Lower lobe of right lung (tissue), 2 donors: ENCODE data around the gene RGS11. TPM values are rescaled to one million over a fixed set of nuclear protein-coding genes. Genes with fewer than 3 reads are reported as not detected.
"Not testable (repeated sequence)": the region's sequence is repeated elsewhere in the genome, so short reads cannot be mapped to it uniquely, and the experiment has no call there.

Source experiments
- ATAC-seq, 2 donors: fragments of 200-7000 bp; cut with Tn5 transposase; one replicate each; pipeline ENCODE4 v1.9.1; 2020 to 2022; ENCODE audit warnings: mild to moderate bottlenecking in 2 of 2, moderate library complexity in 2 of 2
- DNase-seq: peaks from one replicate; pipeline ENCODE4 v3.0.0-alpha.2; 2020
- H3K27ac ChIP-seq: fragments of 200-600 bp; one replicate; pipeline ENCODE4 v1.8.0; 2022
- H3K27me3 ChIP-seq: fragments of 200-600 bp; one replicate; pipeline ENCODE4 v1.8.0; 2022; ENCODE audit warnings: low read depth
- H3K36me3 ChIP-seq: fragments of 200-600 bp; one replicate; pipeline ENCODE4 v1.8.0; 2022; ENCODE audit warnings: mild to moderate bottlenecking
- H3K4me1 ChIP-seq: fragments of 200-600 bp; one replicate; pipeline ENCODE4 v1.8.0; 2022
- H3K4me3 ChIP-seq: fragments of 200-600 bp; one replicate; pipeline ENCODE4 v1.8.0; 2022; ENCODE audit warnings: mild to moderate bottlenecking
- H3K9me3 ChIP-seq: fragments of 200-600 bp; one replicate; pipeline ENCODE4 v1.8.0; 2022
- CTCF ChIP-seq: fragments of 200-600 bp; IDR thresholded peaks from one replicate; pipeline ENCODE4 v1.8.0; 2022; ENCODE audit warnings: antibody characterized with exemption, mild to moderate bottlenecking
- intact Hi-C: fragments of 100-400 bp; cut with DNase I; formaldehyde crosslinking; loops from one replicate; pipeline ENCODE4 v1.11.0; 2022
- total RNA-seq: library from RNA; stranded (reverse); fragmentation: NEBNext Ultra II Directional; extraction: Animal tissue kit (Norgen Biotek cat#: 25700); gene quantifications from one replicate; pipeline ENCODE4 v1.2.1, GENCODE V29; 2021
- donor health status: DM: no; HTN: yes; CAD: no; lungs with severe emphysema.

RGS11 gene
- total RNA-seq, 1 donor from 2014 or later: 8.2 TPM

- Histone ChIP-seq H3K27ac (no peak overlapping the region), H3K27me3 (no peaks in the 10 kb centered on the region), H3K9me3 (no peaks in the 10 kb centered on the region), H3K36me3 (no peaks in the 10 kb centered on the region), H3K4me1 (peaks cover 10% of the 10 kb centered on the region), H3K4me3 (no peak overlapping the region)
- ATAC-seq (no peak), DNase-seq (no peak)
- no peak for TF ChIP-seq CTCF
- intact Hi-C loops: no loop called here
Observed at GRCh38 chr16:239948-240277, 35.8 kb downstream of the RGS11 start.

- DNase-seq (peak; percentile 95), ATAC-seq (peak; percentile 98)
- intact Hi-C loops: no loop called here
- peak; percentile 46 for TF ChIP-seq CTCF
- Histone ChIP-seq H3K4me3 (peak within 1 kb of the TSS; percentile 82), H3K27ac (peak within 1 kb of the TSS; percentile 98), H3K4me1 (peaks cover 11% of the 10 kb centered on the region), H3K36me3 (no peaks in the 10 kb centered on the region), H3K9me3 (no peaks in the 10 kb centered on the region), H3K27me3 (no peaks in the 10 kb centered on the region)
Observed at GRCh38 chr16:234468-235305, 41.1 kb downstream of the RGS11 start, which contains the start of gene FAM234A. TSS of gene FAM234A (plus strand) at chr16:234821. CDS start at chr16:254414, 19,593 bp downstream.

DNA sequence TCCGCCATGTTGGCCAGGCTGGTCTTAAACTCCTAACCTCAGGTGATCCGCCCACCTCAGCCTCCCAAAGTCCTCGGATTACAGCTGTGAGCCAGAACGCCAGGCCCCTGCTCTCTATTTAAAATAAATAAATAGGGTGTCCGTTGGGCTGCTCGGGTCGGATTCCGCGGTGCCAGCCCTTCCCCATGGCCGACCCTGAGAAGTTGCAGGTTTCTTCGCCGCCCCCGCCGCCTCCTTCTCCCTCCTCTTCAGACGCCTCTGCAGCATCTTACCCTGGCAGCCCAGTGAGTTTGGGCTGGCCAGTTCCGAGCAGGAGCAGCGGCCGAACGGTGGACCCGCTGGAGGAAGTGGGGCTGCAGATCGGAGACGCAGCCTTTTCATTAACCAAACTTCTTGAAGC is 44.8 kb downstream of the RGS11 start:
- Histone ChIP-seq H3K27me3 (no peaks in the 10 kb centered on the region), H3K36me3 (peaks cover 23% of the 10 kb centered on the region), H3K9me3 (no peaks in the 10 kb centered on the region), H3K27ac (no peak overlapping the region), H3K4me1 (peaks cover 33% of the 10 kb centered on the region), H3K4me3 (no peak overlapping the region)
- no peak for TF ChIP-seq CTCF
- no peak for DNase-seq
- intact Hi-C loops: no loop called here
- no peak for ATAC-seq

GRCh38 chr16:230351-230750 is 45.4 kb downstream of the RGS11 start:
- Histone ChIP-seq H3K4me1 (peaks cover 27% of the 10 kb centered on the region), H3K36me3 (peaks cover 29% of the 10 kb centered on the region)
- H3K4me3 ChIP-seq, H3K27me3 ChIP-seq, ATAC-seq, H3K27ac ChIP-seq, DNase-seq, intact Hi-C loops, H3K9me3 ChIP-seq: not testable (repeated sequence)

DNA sequence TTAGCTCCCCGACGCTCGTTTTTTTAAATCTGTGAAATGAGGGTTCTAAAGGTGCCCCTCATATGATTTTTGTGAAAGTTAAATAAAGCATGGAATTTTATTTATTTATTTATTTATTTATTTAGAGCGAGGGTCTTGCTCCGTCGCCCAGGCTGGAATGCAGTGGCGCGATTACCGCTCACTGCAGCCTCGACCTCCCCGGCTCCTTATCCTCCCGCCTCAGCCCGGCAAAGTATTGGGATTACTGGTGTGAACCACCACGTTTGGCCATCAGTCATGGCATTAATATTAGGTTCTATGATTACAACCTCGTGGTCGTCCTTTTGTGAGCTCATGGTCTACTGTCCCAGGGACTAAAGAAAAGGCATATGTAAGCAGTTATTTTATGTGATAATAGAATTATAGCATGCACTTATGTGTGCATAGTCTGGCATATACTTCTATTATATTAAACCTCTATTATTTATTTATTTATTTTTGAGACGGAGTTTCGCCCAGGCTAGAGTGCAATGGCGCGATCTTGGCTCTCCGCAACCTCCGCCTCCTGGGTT is 45.9 kb downstream of the RGS11 start:
- Histone ChIP-seq H3K4me1 (peaks cover 26% of the 10 kb centered on the region), H3K27me3 (no peaks in the 10 kb centered on the region), H3K27ac (peak overlapping the region; percentile 97), H3K36me3 (peaks cover 33% of the 10 kb centered on the region), H3K9me3 (no peaks in the 10 kb centered on the region), H3K4me3 (peak overlapping the region; percentile 96)
- ATAC-seq (no peak), DNase-seq (no peak)
- TF ChIP-seq CTCF: no peak
- intact Hi-C loops: no loop called here
